Ovary (tissue), 9 donors: ENCODE measurements around the gene HOXA5. TPM values are rescaled to one million over a fixed set of nuclear protein-coding genes. Genes with fewer than 3 reads are reported as not detected.

Source experiments
- DNase-seq, 5 donors: peaks; one replicate each; pipeline ENCODE4 v3.0.0-alpha.2; 2019 to 2020
- H3K27ac ChIP-seq, 2 donors: fragments of 200-600 bp; one replicate each; pipeline versions ENCODE4 v1.5.1 to v1.8.0; 2019 to 2022
- H3K27me3 ChIP-seq: fragments of 200-600 bp; one replicate; pipeline ENCODE4 v1.8.0; 2022
- H3K36me3 ChIP-seq: fragments of 200-600 bp; sonication (generic); one replicate; pipeline ENCODE4 v1.5.1; 2019
- H3K4me1 ChIP-seq: one replicate; pipeline ENCODE4 v1.8.1; 2013; ENCODE audit warnings: mild to moderate bottlenecking, moderate library complexity; ENCODE audit not compliant: insufficient read depth
- H3K4me3 ChIP-seq: fragments of 200-600 bp; sonication (generic); one replicate; pipeline ENCODE4 v1.5.1; 2017
- H3K9me3 ChIP-seq, 2 donors: fragments of 200-600 bp in 1 of 2; sonication (generic) in 1 of 2; one replicate each; pipeline versions ENCODE4 v1.5.1 to v1.8.1; 2013 to 2019; ENCODE audit warnings: mild to moderate bottlenecking in 1 of 2, moderate library complexity in 1 of 2
- EP300 ChIP-seq: sonication (generic); formaldehyde crosslinking; IDR thresholded peaks from one replicate; pipeline ENCODE4 v1.6.1; 2017; ENCODE audit warnings: antibody characterized with exemption
- POLR2A ChIP-seq: fragments of 450-650 bp; IDR thresholded peaks from one replicate; pipeline ENCODE4 v1.6.1; 2017; ENCODE audit warnings: antibody characterized with exemption, mild to moderate bottlenecking, moderate library complexity
- WGBS, 3 donors: extraction: QIAGEN DNeasy Blood & Tissue Kit in 1 of 3; methylation state at CpG; one replicate each; pipeline versions ENCODE4 v1.1.5 to v1.1.7; 2013 to 2017; 5-methylcytosine and 5-hydroxymethylcytosine counted together
- intact Hi-C, 4 donors: fragments of 100-400 bp; cut with DNase I; formaldehyde crosslinking; loops; one replicate each; pipeline versions ENCODE4 v1.11.0 to v1.15.1; 2022 to 2023
- polyA plus RNA-seq, 2 donors: library from polyadenylated mRNA; stranded (reverse); fragments of 200-250 nt in 1 of 2; fragments of 350-450 nt in 1 of 2; fragmentation: Illumina TruSeq in 1 of 2; extraction: RNeasy Lipid Tissue Mini Kit (QIAGEN cat#74804) in 1 of 2; gene quantifications; one replicate each; pipeline ENCODE4 v1.2.3, GENCODE V29; 2013 to 2014
- total RNA-seq, 7 donors: library from RNA; depleted of rRNA in 2 of 7; stranded (reverse); fragments of >200 nt in 2 of 7; fragmentation: NEBNext Ultra II Directional in 3 of 7; extraction: Animal tissue kit (Norgen Biotek cat#: 25700) in 3 of 7; gene quantifications; one replicate each; pipeline versions ENCODE4 v1.1.0 to v1.2.4, GENCODE V29; 2016 to 2023
- TF ChIP-seq, protein P1 (sequence below), 3 donors: fragments of 450-650 bp in 2 of 3; fragments of 200-600 bp in 1 of 3; IDR thresholded peaks; one replicate each; pipeline versions ENCODE4 v1.5.1 to v1.8.0; 2016 to 2022; ENCODE audit warnings: antibody characterized with exemption in 3 of 3, mild to moderate bottlenecking in 1 of 3
- donor health status: DM: no; HTN: no; CAD: no; lungs with moderate emphysema.
- donor health status: DM: no; HTN: no; CAD: no.
- donor health status: Bipolar disorder and iron deficiency.
- donor health status: DM: yes; HTN: yes; CAD: no.
- donor health status: DM: no; HTN: no; CAD: no.
- donor health status: DM: yes; HTN: yes; CAD: no.

The HOXA5 gene
- total and polyA plus RNA-seq, 9 donors: 0.40 to 29.6 (median 1.8) TPM

DNA sequence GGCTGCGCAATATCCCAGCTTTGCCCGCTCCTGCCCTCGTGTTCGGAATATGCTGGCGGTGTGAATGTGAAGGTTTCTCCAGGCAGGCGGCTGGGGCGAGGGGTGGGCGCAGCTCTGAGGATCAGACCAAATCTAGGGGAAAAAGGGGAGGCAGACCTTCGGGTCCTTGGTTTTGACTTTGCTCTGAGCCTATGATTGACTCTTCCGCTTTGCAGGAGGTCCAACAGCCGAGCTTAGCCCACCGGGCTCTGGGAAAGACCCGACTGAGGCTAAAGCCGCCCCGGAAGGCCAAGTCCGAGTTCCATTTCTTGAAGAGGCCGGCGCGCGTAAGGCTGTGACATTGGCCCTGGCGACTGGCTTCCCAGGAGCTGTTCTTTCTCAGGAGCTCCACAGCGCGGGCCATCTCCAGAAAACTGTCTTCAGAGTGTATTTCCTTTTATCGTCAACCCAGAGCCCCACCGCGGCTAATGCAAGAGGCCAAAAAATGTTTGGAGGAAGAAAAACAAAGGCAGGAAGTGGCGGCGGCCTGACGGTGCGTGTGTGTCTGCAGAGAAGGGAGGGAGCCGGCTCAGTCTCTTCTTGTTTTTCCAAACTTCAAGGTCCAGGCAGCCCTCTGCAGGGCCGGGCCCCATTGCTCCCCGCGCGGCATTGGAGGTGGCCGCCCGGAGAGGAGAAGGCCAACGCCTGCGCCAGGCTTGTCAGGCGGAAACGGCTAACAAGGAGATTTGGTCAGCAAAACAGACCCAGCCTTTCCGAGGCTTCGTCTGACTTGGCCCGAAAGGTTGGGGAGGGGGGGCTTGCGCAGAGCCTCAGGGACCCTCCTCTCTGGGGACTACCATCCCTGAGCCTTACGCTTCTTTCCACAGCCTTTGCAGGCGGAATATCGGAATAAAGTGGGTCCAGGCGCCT lies 45.2 kb upstream of the HOXA5 start:
- Histone ChIP-seq H3K27me3 (peaks cover 20% of the 10 kb centered on the region), H3K4me1 (peaks cover 4% of the 10 kb centered on the region), H3K36me3 (no peaks in the 10 kb centered on the region), H3K9me3 (no peaks in the 10 kb centered on the region), H3K4me3 (peak overlapping the region; percentile 39), H3K27ac (no peak overlapping the region)
- peak in 1 of 5 donors; percentile 39 for DNase-seq
- no peak for TF ChIP-seq EP300
- TF ChIP-seq, protein P1, sequence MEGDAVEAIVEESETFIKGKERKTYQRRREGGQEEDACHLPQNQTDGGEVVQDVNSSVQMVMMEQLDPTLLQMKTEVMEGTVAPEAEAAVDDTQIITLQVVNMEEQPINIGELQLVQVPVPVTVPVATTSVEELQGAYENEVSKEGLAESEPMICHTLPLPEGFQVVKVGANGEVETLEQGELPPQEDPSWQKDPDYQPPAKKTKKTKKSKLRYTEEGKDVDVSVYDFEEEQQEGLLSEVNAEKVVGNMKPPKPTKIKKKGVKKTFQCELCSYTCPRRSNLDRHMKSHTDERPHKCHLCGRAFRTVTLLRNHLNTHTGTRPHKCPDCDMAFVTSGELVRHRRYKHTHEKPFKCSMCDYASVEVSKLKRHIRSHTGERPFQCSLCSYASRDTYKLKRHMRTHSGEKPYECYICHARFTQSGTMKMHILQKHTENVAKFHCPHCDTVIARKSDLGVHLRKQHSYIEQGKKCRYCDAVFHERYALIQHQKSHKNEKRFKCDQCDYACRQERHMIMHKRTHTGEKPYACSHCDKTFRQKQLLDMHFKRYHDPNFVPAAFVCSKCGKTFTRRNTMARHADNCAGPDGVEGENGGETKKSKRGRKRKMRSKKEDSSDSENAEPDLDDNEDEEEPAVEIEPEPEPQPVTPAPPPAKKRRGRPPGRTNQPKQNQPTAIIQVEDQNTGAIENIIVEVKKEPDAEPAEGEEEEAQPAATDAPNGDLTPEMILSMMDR (IDR thresholded peaks at IDR 0.05): no peak
- TF ChIP-seq POLR2A: no peak
- intact Hi-C loops: loop anchor here in 1 of 4 donors (10.0 kb wide), 1 partner anchor 1324 kb away; no protein-coding TSS in a partner anchor
- WGBS, 3 donors: 6 to 22% (median 10%) methylated on average over 49 of the region's 49 CpGs

DNA sequence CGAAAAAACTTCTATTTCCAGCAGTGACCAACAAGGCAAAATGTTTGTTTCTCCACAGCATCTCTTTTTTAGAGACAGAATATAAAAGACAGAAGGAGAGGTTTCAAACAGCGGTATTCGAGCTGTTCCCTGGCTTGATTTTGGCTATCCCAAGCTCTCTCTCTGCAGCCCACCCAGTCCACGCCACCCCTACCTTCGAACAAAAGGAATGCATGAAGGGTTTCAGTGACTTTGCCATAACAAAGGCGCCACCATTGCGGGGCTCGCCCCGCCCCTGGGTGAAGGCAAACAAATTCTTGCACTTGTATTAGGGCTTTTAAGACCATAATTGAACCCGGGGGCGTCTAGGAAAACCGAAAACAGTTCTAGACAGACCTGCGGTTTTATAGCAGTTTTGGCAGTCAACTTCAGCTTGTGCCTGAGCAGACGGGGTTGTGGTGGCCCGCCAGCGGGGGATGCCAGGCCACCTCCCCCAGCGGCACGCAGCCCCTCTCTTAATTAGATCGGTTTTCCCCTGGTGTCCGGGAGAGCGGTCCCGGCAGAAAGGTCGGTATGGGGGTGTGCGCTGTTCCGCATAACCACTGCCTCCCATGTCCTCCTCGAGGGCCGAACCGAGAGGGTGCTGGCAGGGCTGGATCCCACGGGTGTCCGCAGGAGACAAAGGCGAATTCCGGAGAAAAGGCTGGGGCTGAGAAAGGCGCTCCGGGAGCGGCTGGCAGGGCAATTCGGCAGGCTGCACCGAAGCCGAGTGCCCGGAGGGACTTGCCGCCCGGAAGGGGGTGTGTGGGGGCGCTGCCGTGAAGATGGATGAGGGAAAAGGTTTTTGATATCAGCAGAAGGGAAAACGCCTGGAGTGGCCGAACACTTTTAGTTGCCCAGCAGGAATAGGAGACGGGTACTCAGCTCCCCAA lies 44.2 kb upstream of the HOXA5 start:
- no peak overlapping the region for H3K27ac ChIP-seq
- no peaks in the 10 kb centered on the region for H3K9me3 ChIP-seq
- 6 to 27% (median 8%) methylated on average over 46 of the region's 46 CpGs for whole genome bisulfite sequencing, 3 donors
- no peak for TF ChIP-seq EP300
- TF ChIP-seq POLR2A: no peak
- TF ChIP-seq, protein P1 (IDR thresholded peaks at IDR 0.05): no peak
- peaks cover 2% of the 10 kb centered on the region for H3K4me1 ChIP-seq
- H3K27me3 ChIP-seq: peaks cover 18% of the 10 kb centered on the region
- DNase-seq: peak in 1 of 5 donors; percentile 22
- H3K4me3 ChIP-seq: peak overlapping the region; percentile 39
- no peaks in the 10 kb centered on the region for H3K36me3 ChIP-seq
- intact Hi-C loops: loop anchor here in 1 of 4 donors (10.0 kb wide), 1 partner anchor 1323 kb away; no protein-coding TSS in a partner anchor

DNA sequence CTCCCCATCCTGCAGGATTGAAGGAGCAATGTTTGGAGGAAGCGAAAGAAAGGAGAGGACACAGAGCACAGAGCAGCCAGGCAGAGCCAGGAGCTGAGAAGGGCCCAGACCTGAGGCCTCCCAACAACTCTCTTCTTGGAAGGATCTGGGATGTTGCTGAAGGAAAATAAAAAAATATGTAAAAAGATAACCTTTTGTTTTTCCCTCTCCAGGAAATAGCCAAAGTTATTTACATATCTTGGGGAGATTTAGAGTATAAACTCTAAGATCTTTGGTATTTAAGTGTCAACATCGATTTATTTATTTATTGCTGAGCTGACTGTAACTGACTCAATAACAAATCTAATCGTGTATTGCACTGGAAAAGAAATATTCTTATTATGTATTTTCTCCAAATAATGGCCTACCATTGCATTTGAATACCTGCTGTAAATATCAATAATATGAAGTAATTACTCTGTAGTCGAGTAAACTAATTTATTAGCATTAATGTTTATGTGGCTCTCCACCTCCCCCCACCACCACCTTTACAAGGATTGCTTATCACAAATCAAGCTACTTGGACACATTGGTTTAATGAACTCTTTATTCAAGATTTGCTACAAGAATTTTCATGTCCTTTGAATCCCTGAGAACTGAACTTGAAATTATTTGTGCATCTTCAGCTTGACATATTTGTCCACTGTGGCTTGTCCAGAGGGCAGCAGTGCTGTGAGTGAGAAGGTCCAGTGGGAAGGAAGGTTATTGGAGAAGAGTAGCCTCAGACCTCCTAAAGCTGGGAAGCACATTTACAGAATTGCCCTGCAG lies 43.4 kb upstream of the HOXA5 start:
- no peak for DNase-seq
- no peaks in the 10 kb centered on the region for H3K9me3 ChIP-seq
- peaks cover 2% of the 10 kb centered on the region for H3K4me1 ChIP-seq
- H3K4me3 ChIP-seq: peak overlapping the region; percentile 48
- TF ChIP-seq EP300: no peak
- TF ChIP-seq POLR2A: no peak
- no peaks in the 10 kb centered on the region for H3K36me3 ChIP-seq
- H3K27me3 ChIP-seq: peaks cover 18% of the 10 kb centered on the region
- intact Hi-C loops: loop anchor here in 1 of 4 donors (10.0 kb wide), 1 partner anchor 1322 kb away; no protein-coding TSS in a partner anchor
- no peak overlapping the region for H3K27ac ChIP-seq
- 36 to 59% (median 39%) methylated on average over 4 of the region's 4 CpGs for WGBS, 3 donors

GRCh38 chr7:27185854-27186667 lies 42.6 kb upstream of the HOXA5 start:
- H3K4me1 ChIP-seq: peaks cover 2% of the 10 kb centered on the region
- peak overlapping the region; percentile 48 for H3K4me3 ChIP-seq
- H3K9me3 ChIP-seq: no peaks in the 10 kb centered on the region
- TF ChIP-seq EP300: no peak
- TF ChIP-seq, protein P1 (IDR thresholded peaks at IDR 0.05): no peak
- H3K27ac ChIP-seq: no peak overlapping the region
- H3K36me3 ChIP-seq: no peaks in the 10 kb centered on the region
- 8 to 39% (median 18%) methylated on average over 24 of the region's 24 CpGs for WGBS, 3 donors
- intact Hi-C loops: loop anchor here in 1 of 4 donors (10.0 kb wide), 1 partner anchor 1321 kb away; no protein-coding TSS in a partner anchor
- DNase-seq: peak in 1 of 5 donors; percentile 20
- H3K27me3 ChIP-seq: peaks cover 18% of the 10 kb centered on the region
